ENCODE results near the gene TUT7. TPM values are rescaled to one million over a fixed set of nuclear protein-coding genes. Genes with fewer than 3 reads are reported as not detected.
"Not testable (repeated sequence)": the region's sequence is repeated elsewhere in the genome, so short reads cannot be mapped to it uniquely, and the experiment has no call there.

TUT7 gene
- total RNA-seq, 2 experiments from 2014 or later = 32.0 to 33.6 TPM

DNA sequence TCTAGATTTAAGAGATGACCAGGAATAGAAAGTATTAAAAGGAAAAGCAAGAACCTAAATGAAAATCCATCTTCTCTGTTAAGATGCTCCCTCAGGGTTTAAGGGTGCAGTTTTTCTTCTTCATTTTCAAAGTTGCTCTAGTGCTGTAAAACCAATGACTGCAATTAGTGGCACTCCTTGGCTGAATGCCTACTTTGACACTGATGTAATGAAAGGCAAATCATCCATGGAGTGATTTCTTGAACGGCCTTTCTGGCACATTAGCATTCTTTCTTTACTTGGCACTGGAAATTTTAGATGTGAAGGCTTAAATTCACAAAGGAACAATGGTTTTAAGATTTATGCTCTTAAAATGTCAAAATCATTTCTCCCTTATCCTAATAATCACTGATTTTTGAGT lies 52.5 kb downstream of the TUT7 start:
- H3K4me3 Mint-ChIP-seq = no peak overlapping the region
- DNase-seq (no peak), ATAC-seq (no peak)
- peaks cover 58% of the 10 kb centered on the region for H3K36me3 Mint-ChIP-seq (ENCODE audit: low read depth)
- CTCF ChIA-PET = interaction anchor here (1.0 kb wide), 1 partner anchor 15 kb away, joined by 4 read pairs; no protein-coding TSS in a partner anchor
- peak overlapping the region; percentile 69 for H3K27ac Mint-ChIP-seq
- POLR2A ChIA-PET = interaction anchor here (0.7 kb wide), 1 partner anchor 10 kb away, joined by 3 read pairs; no protein-coding TSS in a partner anchor
- no peaks in the 10 kb centered on the region for H3K27me3 Mint-ChIP-seq
- H3K9me3 Mint-ChIP-seq = no peaks in the 10 kb centered on the region
- H3K4me1 Mint-ChIP-seq (ENCODE audit: low read depth) = peaks cover 32% of the 10 kb centered on the region
- intact Hi-C loops (cut with micrococcal nuclease) = no loop called here
- no peak for TF ChIP-seq CTCF (IDR thresholded peaks at IDR 0.05)

GRCh38 chr9:86300701-86301100 lies 53.5 kb downstream of the TUT7 start:
- no peak for TF ChIP-seq CTCF (IDR thresholded peaks at IDR 0.05)
- peaks cover 30% of the 10 kb centered on the region for H3K4me1 Mint-ChIP-seq (ENCODE audit: low read depth)
- H3K27me3 Mint-ChIP-seq = no peaks in the 10 kb centered on the region
- H3K9me3 Mint-ChIP-seq = no peaks in the 10 kb centered on the region
- H3K27ac Mint-ChIP-seq = no peak overlapping the region
- H3K36me3 Mint-ChIP-seq (ENCODE audit: low read depth) = peaks cover 54% of the 10 kb centered on the region
- H3K4me3 Mint-ChIP-seq = no peak overlapping the region
- ATAC-seq (no peak), DNase-seq (no peak)
- POLR2A ChIA-PET = no interaction called here
- intact Hi-C loops (cut with micrococcal nuclease) = no loop called here
- CTCF ChIA-PET = interaction anchor here (1.3 kb wide), 1 partner anchor 25 kb away, joined by 5 read pairs; no protein-coding TSS in a partner anchor

DNA sequence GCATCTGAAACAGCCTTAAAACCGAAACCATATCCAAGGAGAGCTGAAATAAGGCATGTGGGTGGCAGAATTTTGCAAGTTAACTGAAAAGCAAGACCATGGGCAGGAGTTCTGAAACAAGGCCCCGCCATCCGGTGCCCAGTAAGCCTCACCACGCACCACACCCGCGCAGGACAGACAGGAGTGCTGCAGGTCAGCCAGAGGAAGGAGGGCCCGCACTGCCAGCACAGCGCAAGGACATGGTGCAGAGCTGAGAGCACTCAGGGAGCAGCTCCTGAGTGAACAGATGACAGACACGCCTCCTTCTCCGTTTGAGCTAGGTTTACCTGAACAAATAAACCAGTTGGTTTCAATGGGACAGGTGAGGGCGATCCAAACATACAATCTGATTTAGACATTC lies 55.3 kb downstream of the TUT7 start:
- DNase-seq (no peak), ATAC-seq (no peak)
- POLR2A ChIA-PET = interaction anchor here (0.6 kb wide), 1 partner anchor 17 kb away, joined by 3 read pairs; the partner anchor contains the start of gene ISCA1
- no peaks in the 10 kb centered on the region for H3K27me3 Mint-ChIP-seq
- TF ChIP-seq CTCF (IDR thresholded peaks at IDR 0.05) = no peak
- peaks cover 24% of the 10 kb centered on the region for H3K4me1 Mint-ChIP-seq (ENCODE audit: low read depth)
- H3K36me3 Mint-ChIP-seq (ENCODE audit: low read depth) = peaks cover 47% of the 10 kb centered on the region
- H3K27ac Mint-ChIP-seq = peak overlapping the region; percentile 57
- no peaks in the 10 kb centered on the region for H3K9me3 Mint-ChIP-seq
- intact Hi-C loops (cut with micrococcal nuclease) = loop anchor here (5.0 kb wide), 1 partner anchor 38 kb away; no protein-coding TSS in a partner anchor
- CTCF ChIA-PET = no interaction called here
- no peak overlapping the region for H3K4me3 Mint-ChIP-seq

DNA sequence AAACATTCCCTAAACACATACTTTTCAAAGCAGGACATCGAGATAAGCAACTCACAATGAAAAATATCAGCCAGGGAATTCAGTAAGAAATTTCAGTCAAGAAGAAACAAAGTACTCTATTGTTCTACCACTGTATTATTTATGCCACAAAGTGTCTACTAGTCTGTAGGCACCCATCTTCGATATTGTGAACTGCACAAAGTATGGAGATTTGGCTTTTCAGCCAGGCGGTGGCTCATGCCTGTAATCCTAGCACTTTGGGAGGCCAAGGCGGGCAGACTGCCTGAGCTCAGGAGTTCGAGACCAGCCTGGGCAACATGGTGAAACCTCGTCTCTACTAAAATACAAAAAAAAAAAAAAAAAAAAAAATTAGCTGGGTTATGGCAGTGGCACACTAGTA lies 63.9 kb downstream of the TUT7 start:
- POLR2A ChIA-PET; H3K36me3 Mint-ChIP-seq (ENCODE audit: low read depth); H3K9me3 Mint-ChIP-seq; CTCF ChIA-PET; intact Hi-C loops (cut with micrococcal nuclease); H3K4me3 Mint-ChIP-seq; ATAC-seq; H3K27me3 Mint-ChIP-seq; DNase-seq; H3K27ac Mint-ChIP-seq: not testable (repeated sequence)
- peaks cover 14% of the 10 kb centered on the region for H3K4me1 Mint-ChIP-seq (ENCODE audit: low read depth)

DNA sequence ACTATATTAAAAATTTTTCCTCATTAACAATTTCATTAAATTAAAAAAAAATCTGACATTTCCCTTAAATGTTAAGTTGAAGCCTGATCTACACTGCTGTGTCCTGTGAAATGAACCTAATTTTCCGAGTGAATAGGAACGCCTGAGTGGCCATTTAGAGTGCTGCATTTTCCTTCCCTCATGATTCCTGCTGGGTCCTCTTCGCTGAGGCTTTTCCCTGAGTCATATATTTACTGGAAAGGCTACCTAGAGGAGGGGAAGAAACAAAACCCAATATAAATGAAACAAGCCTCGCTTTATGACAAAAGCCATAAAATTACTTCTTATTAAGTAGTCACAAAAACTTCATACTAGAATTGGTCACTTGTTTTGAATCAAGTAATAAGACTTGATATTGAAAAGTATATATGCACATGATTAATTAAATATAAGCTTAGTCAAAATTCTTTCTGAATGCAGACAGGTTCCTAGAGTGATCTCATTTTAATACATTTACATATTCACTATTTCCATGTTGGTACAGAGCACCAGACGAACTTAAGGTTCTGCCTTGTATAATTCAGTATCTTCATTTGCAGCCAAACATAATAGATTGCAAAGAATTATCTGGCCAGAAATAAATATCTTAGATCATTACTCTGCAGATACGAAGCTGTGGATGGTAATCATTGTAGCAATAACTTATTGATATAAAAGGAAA lies 65.6 kb downstream of the TUT7 start:
- CTCF ChIA-PET = no interaction called here
- no peak overlapping the region for H3K4me3 Mint-ChIP-seq
- no peak for ATAC-seq
- DNase-seq = no peak
- H3K9me3 Mint-ChIP-seq = no peaks in the 10 kb centered on the region
- intact Hi-C loops (cut with micrococcal nuclease) = no loop called here
- POLR2A ChIA-PET = no interaction called here
- no peaks in the 10 kb centered on the region for H3K27me3 Mint-ChIP-seq
- peaks cover 2% of the 10 kb centered on the region for H3K36me3 Mint-ChIP-seq (ENCODE audit: low read depth)
- no peak overlapping the region for H3K27ac Mint-ChIP-seq
- peaks cover 25% of the 10 kb centered on the region for H3K4me1 Mint-ChIP-seq (ENCODE audit: low read depth)
- TF ChIP-seq CTCF (IDR thresholded peaks at IDR 0.05) = no peak
